GM18526 (cell line): Measurements from ENCODE around the gene PLD4.

Source experiments
- POLR2A ChIP-seq: IDR thresholded peaks from 3 replicates; pipeline ENCODE4 v1.6.1; 2011; ENCODE audit not compliant: insufficient read length; ENCODE audit errors: extremely low read depth

Gene PLD4

GRCh38 chr14:104917993-104918392 is 6.7 kb upstream of the PLD4 start:
- TF ChIP-seq POLR2A, result no peak

- no peak for TF ChIP-seq POLR2A
These were observed 4.7 kb upstream of the PLD4 start for GRCh38 chr14:104919993-104920315.

GRCh38 chr14:104923640-104924420 is 849 bp upstream of the PLD4 start:
- TF ChIP-seq POLR2A, result no peak

GRCh38 chr14:104925214-104925854 is 655 bp downstream of the PLD4 start:
- TF ChIP-seq POLR2A, result no peak

GRCh38 chr14:104925855-104926609 is 1.4 kb downstream of the PLD4 start:
- no peak for TF ChIP-seq POLR2A

- TF ChIP-seq POLR2A, result no peak
These were observed 2.1 kb downstream of the PLD4 start for GRCh38 chr14:104926619-104927431.

- no peak for TF ChIP-seq POLR2A
These were observed 2.7 kb downstream of the PLD4 start for GRCh38 chr14:104927432-104927816.

- no peak for TF ChIP-seq POLR2A
These were observed 3.2 kb downstream of the PLD4 start for GRCh38 chr14:104927901-104928300.

- no peak for TF ChIP-seq POLR2A
These were observed 3.9 kb downstream of the PLD4 start for GRCh38 chr14:104928391-104929133.

GRCh38 chr14:104929268-104930230 is 4.9 kb downstream of the PLD4 start:
- no peak for TF ChIP-seq POLR2A

GRCh38 chr14:104930526-104931303 is 6.0 kb downstream of the PLD4 start:
- no peak for TF ChIP-seq POLR2A

- TF ChIP-seq POLR2A, result no peak
These were observed 6.7 kb downstream of the PLD4 start for GRCh38 chr14:104931304-104931770.
